B cell (primary cell): ENCODE results near the gene ARHGAP6.

ENCODE experiments used
- EZH2 ChIP-seq: IDR thresholded peaks from 2 replicates; pipeline ENCODE4 v1.6.1; 2012; ENCODE audit warnings: borderline replicate concordance, low read depth, mild to moderate bottlenecking, moderate library complexity, low read length; ENCODE audit not compliant: insufficient read depth, poor library complexity, severe bottlenecking
- TF ChIP-seq, protein P1 (sequence below): fragments of 200-600 bp; IDR thresholded peaks from one replicate; pipeline ENCODE4 v1.8.0; 2022; ENCODE audit warnings: antibody characterized with exemption, mild to moderate bottlenecking

DNA sequence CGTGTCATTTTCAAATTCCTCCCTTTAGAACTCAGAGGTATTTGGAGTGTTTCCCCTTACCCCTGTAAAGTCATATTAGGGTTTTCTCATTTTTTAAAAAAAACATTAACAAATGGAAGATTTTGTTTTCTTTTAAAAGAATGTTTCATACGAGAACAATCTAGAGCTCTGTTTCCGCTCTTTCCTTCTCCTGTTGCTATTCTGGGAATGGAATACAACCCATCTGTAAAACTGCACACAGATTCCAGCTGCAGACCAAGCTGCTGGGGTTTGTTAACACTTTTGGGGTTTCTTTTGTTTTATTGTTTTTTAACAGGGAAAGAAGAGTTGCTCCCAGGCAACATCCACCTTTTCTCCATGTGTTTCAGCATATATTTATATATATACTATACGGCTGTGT lies 493.3 kb downstream of the ARHGAP6 start:
- TF ChIP-seq, protein P1, sequence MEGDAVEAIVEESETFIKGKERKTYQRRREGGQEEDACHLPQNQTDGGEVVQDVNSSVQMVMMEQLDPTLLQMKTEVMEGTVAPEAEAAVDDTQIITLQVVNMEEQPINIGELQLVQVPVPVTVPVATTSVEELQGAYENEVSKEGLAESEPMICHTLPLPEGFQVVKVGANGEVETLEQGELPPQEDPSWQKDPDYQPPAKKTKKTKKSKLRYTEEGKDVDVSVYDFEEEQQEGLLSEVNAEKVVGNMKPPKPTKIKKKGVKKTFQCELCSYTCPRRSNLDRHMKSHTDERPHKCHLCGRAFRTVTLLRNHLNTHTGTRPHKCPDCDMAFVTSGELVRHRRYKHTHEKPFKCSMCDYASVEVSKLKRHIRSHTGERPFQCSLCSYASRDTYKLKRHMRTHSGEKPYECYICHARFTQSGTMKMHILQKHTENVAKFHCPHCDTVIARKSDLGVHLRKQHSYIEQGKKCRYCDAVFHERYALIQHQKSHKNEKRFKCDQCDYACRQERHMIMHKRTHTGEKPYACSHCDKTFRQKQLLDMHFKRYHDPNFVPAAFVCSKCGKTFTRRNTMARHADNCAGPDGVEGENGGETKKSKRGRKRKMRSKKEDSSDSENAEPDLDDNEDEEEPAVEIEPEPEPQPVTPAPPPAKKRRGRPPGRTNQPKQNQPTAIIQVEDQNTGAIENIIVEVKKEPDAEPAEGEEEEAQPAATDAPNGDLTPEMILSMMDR = no peak
- TF ChIP-seq EZH2 = no peak
